HCT116 (cell line): ENCODE measurements around the gene TCP11. TPM values are rescaled to one million over a fixed set of nuclear protein-coding genes. Genes with fewer than 3 reads are reported as not detected.

Source experiments
- ATAC-seq: fragments of 200-7000 bp; cut with Tn5 transposase; 2 replicates; pipeline ENCODE4 v1.9.1; 2020; ENCODE audit warnings: mild to moderate bottlenecking, moderate library complexity
- BruUV-seq: library from RNA; stranded (reverse); fragments of 400-500 nt; replicated peaks from 2 replicates; lab custom pipeline; 2021; lab: Mats Ljungman, UMichigan
- CTCF ChIA-PET: fragments of 300-600 bp; sonication (Branson Sonifier 250); formaldehyde crosslinking; loops from one replicate; lab custom pipeline; 2021; ENCODE audit warnings: antibody characterized with exemption; lab: Charles Lee
- POLR2A ChIA-PET: fragments of 300-600, 350-600 bp; sonication (Branson Sonifier 250); formaldehyde crosslinking; loops from one replicate; lab custom pipeline; 2021; ENCODE audit warnings: antibody characterized with exemption; lab: Charles Lee
- RAD21 ChIA-PET, 2 experiments: fragments of 300-600 bp; sonication (Branson Sonifier 250); formaldehyde crosslinking; loops; one replicate each; lab custom pipeline; 2023; ENCODE audit warnings: low total read pairs in 2 of 2; ENCODE audit not compliant: uncharacterized antibody in 2 of 2, unreplicated experiment in 2 of 2, low non-redundant PET in 1 of 2; lab: Charles Lee
- DNase-seq: peaks from one replicate; pipeline ENCODE4 v3.0.0-alpha.2; 2010; ENCODE audit warnings: low read depth, low spot score
- H2AFZ ChIP-seq: fragments of 200-600 bp; shearing (Covaris generic), sonication (generic); 2 replicates; pipeline ENCODE4 v1.6.1; 2017; ENCODE audit warnings: low read depth, mixed run types, mixed read lengths, antibody characterized with exemption, low read length; ENCODE audit not compliant: poor library complexity, severe bottlenecking
- H3K27ac ChIP-seq: 2 replicates; pipeline ENCODE4 v1.5.1; 2012; ENCODE audit warnings: low read depth, low read length
- H3K27me3 ChIP-seq: fragments of 200-600 bp; sonication (generic); 2 replicates; pipeline ENCODE4 v1.6.1; 2016; ENCODE audit warnings: mixed run types, low read length, mixed read lengths; ENCODE audit not compliant: insufficient read depth
- H3K36me3 ChIP-seq, 2 experiments: fragments of 200-500 bp in 1 of 2; fragments of 200-600 bp in 1 of 2; sonication (Bioruptor generic) in 1 of 2; sonication (generic) in 1 of 2; 2 replicates each; pipeline versions ENCODE4 v1.5.1 to v1.6.1; 2014 to 2016; ENCODE audit warnings: low read length in 2 of 2, inconsistent platforms in 1 of 2, mixed read lengths in 1 of 2, mixed run types in 1 of 2; ENCODE audit not compliant: insufficient read depth in 2 of 2, control insufficient read depth in 1 of 2
- H3K4me1 ChIP-seq, 2 experiments: fragments of 200-600 bp in 1 of 2; sonication (generic) in 1 of 2; 2 replicates each; pipeline versions ENCODE4 v1.5.1 to v1.6.1; 2012 to 2017; ENCODE audit warnings: low read length in 2 of 2, inconsistent platforms in 1 of 2, mild to moderate bottlenecking in 1 of 2, mixed read lengths in 1 of 2, mixed run types in 1 of 2, moderate library complexity in 1 of 2; ENCODE audit not compliant: insufficient read depth in 2 of 2, control insufficient read depth in 1 of 2
- H3K4me2 ChIP-seq: fragments of 200-600 bp; sonication (generic); 2 replicates; pipeline ENCODE4 v1.6.1; 2017; ENCODE audit warnings: mixed run types, low read length, mixed read lengths
- H3K4me3 ChIP-seq, 2 experiments: fragments of 200-600 bp in 1 of 2; sonication (generic) in 1 of 2; replicated peaks in 1 of 2; 2 replicates each; pipeline ENCODE4 v1.5.1; 2011 to 2016; ENCODE audit warnings: low read length in 2 of 2, control low read depth in 1 of 2, low read depth in 1 of 2, mild to moderate bottlenecking in 1 of 2, mixed read lengths in 1 of 2, mixed run types in 1 of 2
- H3K79me2 ChIP-seq: fragments of 200-600 bp; sonication (generic); 2 replicates; pipeline ENCODE4 v1.6.1; 2017; ENCODE audit warnings: mild to moderate bottlenecking, mixed run types, low read length, moderate library complexity, mixed read lengths; ENCODE audit not compliant: insufficient read depth
- H3K9ac ChIP-seq: fragments of 200-600 bp; sonication (generic); 2 replicates; pipeline ENCODE4 v1.6.1; 2016; ENCODE audit warnings: low read length, mixed read lengths
- H3K9me2 ChIP-seq: fragments of 200-600 bp; sonication (generic), shearing (Covaris generic); 2 replicates; pipeline ENCODE4 v1.6.1; 2017; ENCODE audit warnings: mixed run types, mild to moderate bottlenecking, moderate library complexity; ENCODE audit not compliant: insufficient read depth
- H3K9me3 ChIP-seq, 2 experiments: fragments of 200-500 bp in 1 of 2; fragments of 200-600 bp in 1 of 2; sonication (Bioruptor generic) in 1 of 2; sonication (generic) in 1 of 2; 2 replicates each; pipeline ENCODE4 v1.6.1; 2014 to 2017; ENCODE audit warnings: low read length in 2 of 2, mixed read lengths in 2 of 2, inconsistent platforms in 1 of 2, low read depth in 1 of 2, mild to moderate bottlenecking in 1 of 2, mixed run types in 1 of 2, moderate library complexity in 1 of 2; ENCODE audit not compliant: control insufficient read depth in 1 of 2, insufficient read depth in 1 of 2
- H4K20me1 ChIP-seq: fragments of 200-600 bp; sonication (generic), shearing (Covaris generic); 2 replicates; pipeline ENCODE4 v1.6.1; 2017; ENCODE audit warnings: mixed run types, mild to moderate bottlenecking, moderate library complexity; ENCODE audit not compliant: insufficient read depth
- CEBPB ChIP-seq: IDR thresholded peaks from 2 replicates; pipeline ENCODE4 v1.6.1; 2012; ENCODE audit warnings: low read depth
- ELF1 ChIP-seq: IDR thresholded peaks from 2 replicates; pipeline ENCODE4 v1.6.1; 2012; ENCODE audit warnings: low read depth, borderline replicate concordance
- EZH2 ChIP-seq: fragments of 200-600 bp; sonication (generic); IDR thresholded peaks from 2 replicates; pipeline ENCODE4 v1.6.1; 2017; ENCODE audit warnings: antibody characterized with exemption, mixed run types
- EZH2phosphoT487 ChIP-seq: fragments of 200-600 bp; IDR thresholded peaks from 2 replicates; pipeline ENCODE4 v1.6.1; 2018; ENCODE audit warnings: antibody characterized with exemption, borderline replicate concordance
- FOSL1 ChIP-seq: IDR thresholded peaks from 2 replicates; pipeline ENCODE4 v1.6.1; 2012; ENCODE audit warnings: low read depth
- JUND ChIP-seq: IDR thresholded peaks from 2 replicates; pipeline ENCODE4 v1.6.1; 2012
- POLR2AphosphoS5 ChIP-seq: IDR thresholded peaks from 2 replicates; pipeline ENCODE4 v1.6.1; 2011; ENCODE audit warnings: mild to moderate bottlenecking, low read depth, low read length, moderate library complexity
- RAD21 ChIP-seq: IDR thresholded peaks from 2 replicates; pipeline ENCODE4 v1.6.1; 2012; ENCODE audit warnings: low read depth, mild to moderate bottlenecking
- REST ChIP-seq: IDR thresholded peaks from 2 replicates; pipeline ENCODE4 v1.6.1; 2012; ENCODE audit warnings: low read depth
- SIN3A ChIP-seq: IDR thresholded peaks from 2 replicates; pipeline ENCODE4 v1.6.1; 2012; ENCODE audit warnings: low read depth
- SP1 ChIP-seq: IDR thresholded peaks from 2 replicates; pipeline ENCODE4 v1.6.1; 2012; ENCODE audit warnings: low read depth
- SRF ChIP-seq: IDR thresholded peaks from 2 replicates; pipeline ENCODE4 v1.6.1; 2012; ENCODE audit warnings: low read depth
- TCF7L2 ChIP-seq: IDR thresholded peaks from 2 replicates; pipeline ENCODE4 v1.7.0; 2011; ENCODE audit warnings: borderline replicate concordance, inconsistent platforms; ENCODE audit not compliant: insufficient read depth, insufficient read length; ENCODE audit errors: extremely low read depth
- ZBTB33 ChIP-seq: IDR thresholded peaks from 2 replicates; pipeline ENCODE4 v1.6.1; 2011; ENCODE audit warnings: mild to moderate bottlenecking, low read length, moderate library complexity; ENCODE audit not compliant: insufficient replicate concordance; ENCODE audit errors: extremely low read depth
- intact Hi-C: fragments of 100-400 bp; cut with micrococcal nuclease; formaldehyde crosslinking; loops from 2 replicates; pipeline ENCODE4 v1.10.0; 2022
- total RNA-seq: library from RNA; stranded (reverse); gene quantifications from one replicate; pipeline ENCODE4 v1.2.1, GENCODE V29; 2021; ENCODE audit not compliant: unreplicated experiment

Gene TCP11
- total RNA-seq, 1 experiment from 2014 or later: not detected

- Histone ChIP-seq H3K4me3 (no peak overlapping the region), H3K27me3 (no peaks in the 10 kb centered on the region), H3K9ac (no peak overlapping the region), H3K36me3 (no peaks in the 10 kb centered on the region), H3K4me2 (0 out of 2 replicates have a peak overlapping the region, but pooled peaks have one; percentile 10), H3K9me2 (no peaks in the 10 kb centered on the region), H3K79me2 (no peaks in the 10 kb centered on the region), H3K9me3 (no peaks in the 10 kb centered on the region), H2AFZ (no peak overlapping the region), H4K20me1 (no peaks in the 10 kb centered on the region), H3K27ac (no peak overlapping the region), H3K4me1 (peaks cover 20 to 41% of the 10 kb centered on the region in 2 experiments)
- no peak for DNase-seq
- BruUV-seq: no TSS peak
- ATAC-seq: no peak
- intact Hi-C loops: no loop called here
- ChIA-PET POLR2A (no interaction called here), RAD21 (no interaction called here), CTCF (interaction anchor here (1.9 kb wide), 1 partner anchor 21 kb away, joined by 7 read pairs; no protein-coding TSS in a partner anchor)
- TF ChIP-seq SRF: no peak
- TF ChIP-seq TCF7L2: no peak
- TF ChIP-seq FOSL1: no peak
- no peak for TF ChIP-seq JUND
- no peak for TF ChIP-seq EZH2
- TF ChIP-seq REST: no peak
- no peak for TF ChIP-seq CEBPB
- no peak for TF ChIP-seq EZH2phosphoT487
- no peak for TF ChIP-seq ZBTB33
- no peak for TF ChIP-seq POLR2AphosphoS5
- no peak for TF ChIP-seq SIN3A
- TF ChIP-seq RAD21: no peak
- TF ChIP-seq ELF1: no peak
- TF ChIP-seq SP1: no peak
- TF ChIP-seq, all 23 proteins: peak for 0
Measured at GRCh38 chr6:35184580-35185301, 43.6 kb upstream of the TCP11 start.
